KMS-11 (cell line): ENCODE measurements around the gene IGFBP5.

Experiments used
- H2AFZ ChIP-seq: fragments of 200-600 bp; sonication (generic); 2 replicates; pipeline ENCODE4 v1.6.1; 2016; ENCODE audit warnings: antibody characterized with exemption, mixed run types, low read depth
- H3K27ac ChIP-seq: fragments of 200-600 bp; sonication (generic); 2 replicates; pipeline ENCODE4 v1.6.1; 2016; ENCODE audit warnings: mild to moderate bottlenecking, mixed run types
- H3K27me3 ChIP-seq: fragments of 200-600 bp; sonication (generic); 2 replicates; pipeline ENCODE4 v1.6.1; 2017; ENCODE audit warnings: mild to moderate bottlenecking, low read depth, mixed run types, moderate library complexity; ENCODE audit not compliant: insufficient read depth
- H3K36me3 ChIP-seq: fragments of 200-600 bp; sonication (generic); 2 replicates; pipeline ENCODE4 v1.6.1; 2017; ENCODE audit warnings: mild to moderate bottlenecking, mixed run types; ENCODE audit not compliant: insufficient read depth
- H3K4me1 ChIP-seq: fragments of 200-600 bp; sonication (generic); 2 replicates; pipeline ENCODE4 v1.6.1; 2016; ENCODE audit warnings: mild to moderate bottlenecking, low read depth, mixed run types; ENCODE audit not compliant: poor library complexity, severe bottlenecking
- H3K4me2 ChIP-seq: fragments of 200-600 bp; sonication (generic); 2 replicates; pipeline ENCODE4 v1.7.0; 2016; ENCODE audit warnings: mild to moderate bottlenecking, mixed run types
- H3K4me3 ChIP-seq: fragments of 200-600 bp; sonication (generic); IDR thresholded peaks from 2 replicates; pipeline ENCODE4 v1.6.1; 2017; ENCODE audit warnings: low read depth, low read length, mixed read lengths; ENCODE audit not compliant: insufficient read depth
- H3K79me2 ChIP-seq: fragments of 200-600 bp; sonication (generic); 2 replicates; pipeline ENCODE4 v1.6.1; 2016; ENCODE audit warnings: low read depth, mixed run types; ENCODE audit not compliant: insufficient read depth
- H3K9ac ChIP-seq: fragments of 200-600 bp; sonication (generic); 2 replicates; pipeline ENCODE4 v1.6.1; 2016; ENCODE audit warnings: mild to moderate bottlenecking, mixed run types
- H4K20me1 ChIP-seq: fragments of 200-600 bp; sonication (generic); 2 replicates; pipeline ENCODE4 v1.6.1; 2016; ENCODE audit warnings: mild to moderate bottlenecking, mixed run types; ENCODE audit not compliant: insufficient read depth
- TF ChIP-seq, protein P1 (sequence below): fragments of 200-600 bp; sonication (generic); conservative IDR thresholded peaks from 2 replicates; pipeline ENCODE4 v1.6.1; 2017; ENCODE audit warnings: low read depth, mild to moderate bottlenecking, antibody characterized with exemption, low read length, moderate library complexity, mixed read lengths

IGFBP5 gene

GRCh38 chr2:216688731-216689340, 6.5 kb downstream of the IGFBP5 start:
- H3K4me3 ChIP-seq = no peak overlapping the region
- H3K27me3 ChIP-seq = no peaks in the 10 kb centered on the region

GRCh38 chr2:216687646-216688045, 7.7 kb downstream of the IGFBP5 start:
- Histone ChIP-seq H3K79me2 (no peaks in the 10 kb centered on the region), H3K4me3 (no peak overlapping the region), H4K20me1 (no peaks in the 10 kb centered on the region), H3K27ac (no peak overlapping the region), H3K27me3 (no peaks in the 10 kb centered on the region), H3K4me1 (peaks cover 8% of the 10 kb centered on the region), H2AFZ (no peak overlapping the region), H3K4me2 (no peak overlapping the region), H3K36me3 (no peaks in the 10 kb centered on the region), H3K9ac (no peak overlapping the region)
- TF ChIP-seq, protein P1, sequence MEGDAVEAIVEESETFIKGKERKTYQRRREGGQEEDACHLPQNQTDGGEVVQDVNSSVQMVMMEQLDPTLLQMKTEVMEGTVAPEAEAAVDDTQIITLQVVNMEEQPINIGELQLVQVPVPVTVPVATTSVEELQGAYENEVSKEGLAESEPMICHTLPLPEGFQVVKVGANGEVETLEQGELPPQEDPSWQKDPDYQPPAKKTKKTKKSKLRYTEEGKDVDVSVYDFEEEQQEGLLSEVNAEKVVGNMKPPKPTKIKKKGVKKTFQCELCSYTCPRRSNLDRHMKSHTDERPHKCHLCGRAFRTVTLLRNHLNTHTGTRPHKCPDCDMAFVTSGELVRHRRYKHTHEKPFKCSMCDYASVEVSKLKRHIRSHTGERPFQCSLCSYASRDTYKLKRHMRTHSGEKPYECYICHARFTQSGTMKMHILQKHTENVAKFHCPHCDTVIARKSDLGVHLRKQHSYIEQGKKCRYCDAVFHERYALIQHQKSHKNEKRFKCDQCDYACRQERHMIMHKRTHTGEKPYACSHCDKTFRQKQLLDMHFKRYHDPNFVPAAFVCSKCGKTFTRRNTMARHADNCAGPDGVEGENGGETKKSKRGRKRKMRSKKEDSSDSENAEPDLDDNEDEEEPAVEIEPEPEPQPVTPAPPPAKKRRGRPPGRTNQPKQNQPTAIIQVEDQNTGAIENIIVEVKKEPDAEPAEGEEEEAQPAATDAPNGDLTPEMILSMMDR = 0 out of 2 replicates have a peak, but pooled peaks have one; percentile 48

More at GRCh38 chr2:216688731-216689340, 6.5 kb downstream of the IGFBP5 start:
- H3K4me2 ChIP-seq = no peak overlapping the region
- no peaks in the 10 kb centered on the region for H3K36me3 ChIP-seq
- TF ChIP-seq, protein P1 = no peak
- H3K27ac ChIP-seq = no peak overlapping the region
- H3K4me1 ChIP-seq = peaks cover 9% of the 10 kb centered on the region
- H4K20me1 ChIP-seq = no peaks in the 10 kb centered on the region
- no peak overlapping the region for H2AFZ ChIP-seq
- no peaks in the 10 kb centered on the region for H3K79me2 ChIP-seq
- H3K9ac ChIP-seq = no peak overlapping the region

GRCh38 chr2:216687111-216687510, 8.2 kb downstream of the IGFBP5 start:
- no peaks in the 10 kb centered on the region for H3K27me3 ChIP-seq
- no peak overlapping the region for H3K4me2 ChIP-seq
- H3K4me3 ChIP-seq = no peak overlapping the region
- H3K36me3 ChIP-seq = no peaks in the 10 kb centered on the region
- H3K79me2 ChIP-seq = no peaks in the 10 kb centered on the region
- peaks cover 13% of the 10 kb centered on the region for H3K4me1 ChIP-seq
- no peaks in the 10 kb centered on the region for H4K20me1 ChIP-seq
- H2AFZ ChIP-seq = no peak overlapping the region
- TF ChIP-seq, protein P1 = no peak
- H3K9ac ChIP-seq = no peak overlapping the region
- H3K27ac ChIP-seq = no peak overlapping the region

- Histone ChIP-seq H3K79me2 (no peaks in the 10 kb centered on the region), H3K4me1 (peaks cover 15% of the 10 kb centered on the region), H4K20me1 (no peaks in the 10 kb centered on the region), H3K36me3 (no peaks in the 10 kb centered on the region), H3K4me3 (no peak overlapping the region), H3K9ac (no peak overlapping the region), H3K4me2 (no peak overlapping the region), H3K27ac (no peak overlapping the region), H2AFZ (no peak overlapping the region), H3K27me3 (no peaks in the 10 kb centered on the region)
- TF ChIP-seq, protein P1 = no peak
Measured at GRCh38 chr2:216685327-216685875, 9.9 kb downstream of the IGFBP5 start.
